KMS-11 (cell line): ENCODE data around the gene HINT2.

Source experiments
- H2AFZ ChIP-seq: fragments of 200-600 bp; sonication (generic); 2 replicates; pipeline ENCODE4 v1.6.1; 2016; ENCODE audit warnings: antibody characterized with exemption, mixed run types, low read depth
- H3K27ac ChIP-seq: fragments of 200-600 bp; sonication (generic); 2 replicates; pipeline ENCODE4 v1.6.1; 2016; ENCODE audit warnings: mild to moderate bottlenecking, mixed run types
- H3K27me3 ChIP-seq: fragments of 200-600 bp; sonication (generic); 2 replicates; pipeline ENCODE4 v1.6.1; 2017; ENCODE audit warnings: mild to moderate bottlenecking, low read depth, mixed run types, moderate library complexity; ENCODE audit not compliant: insufficient read depth
- H3K36me3 ChIP-seq: fragments of 200-600 bp; sonication (generic); 2 replicates; pipeline ENCODE4 v1.6.1; 2017; ENCODE audit warnings: mild to moderate bottlenecking, mixed run types; ENCODE audit not compliant: insufficient read depth
- H3K4me1 ChIP-seq: fragments of 200-600 bp; sonication (generic); 2 replicates; pipeline ENCODE4 v1.6.1; 2016; ENCODE audit warnings: mild to moderate bottlenecking, low read depth, mixed run types; ENCODE audit not compliant: poor library complexity, severe bottlenecking
- H3K4me2 ChIP-seq: fragments of 200-600 bp; sonication (generic); 2 replicates; pipeline ENCODE4 v1.7.0; 2016; ENCODE audit warnings: mild to moderate bottlenecking, mixed run types
- H3K4me3 ChIP-seq: fragments of 200-600 bp; sonication (generic); IDR thresholded peaks from 2 replicates; pipeline ENCODE4 v1.6.1; 2017; ENCODE audit warnings: low read depth, low read length, mixed read lengths; ENCODE audit not compliant: insufficient read depth
- H3K79me2 ChIP-seq: fragments of 200-600 bp; sonication (generic); 2 replicates; pipeline ENCODE4 v1.6.1; 2016; ENCODE audit warnings: low read depth, mixed run types; ENCODE audit not compliant: insufficient read depth
- H3K9ac ChIP-seq: fragments of 200-600 bp; sonication (generic); 2 replicates; pipeline ENCODE4 v1.6.1; 2016; ENCODE audit warnings: mild to moderate bottlenecking, mixed run types
- H4K20me1 ChIP-seq: fragments of 200-600 bp; sonication (generic); 2 replicates; pipeline ENCODE4 v1.6.1; 2016; ENCODE audit warnings: mild to moderate bottlenecking, mixed run types; ENCODE audit not compliant: insufficient read depth
- TF ChIP-seq, protein P1 (sequence below): fragments of 200-600 bp; sonication (generic); conservative IDR thresholded peaks from 2 replicates; pipeline ENCODE4 v1.6.1; 2017; ENCODE audit warnings: low read depth, mild to moderate bottlenecking, antibody characterized with exemption, low read length, moderate library complexity, mixed read lengths

The HINT2 gene

DNA sequence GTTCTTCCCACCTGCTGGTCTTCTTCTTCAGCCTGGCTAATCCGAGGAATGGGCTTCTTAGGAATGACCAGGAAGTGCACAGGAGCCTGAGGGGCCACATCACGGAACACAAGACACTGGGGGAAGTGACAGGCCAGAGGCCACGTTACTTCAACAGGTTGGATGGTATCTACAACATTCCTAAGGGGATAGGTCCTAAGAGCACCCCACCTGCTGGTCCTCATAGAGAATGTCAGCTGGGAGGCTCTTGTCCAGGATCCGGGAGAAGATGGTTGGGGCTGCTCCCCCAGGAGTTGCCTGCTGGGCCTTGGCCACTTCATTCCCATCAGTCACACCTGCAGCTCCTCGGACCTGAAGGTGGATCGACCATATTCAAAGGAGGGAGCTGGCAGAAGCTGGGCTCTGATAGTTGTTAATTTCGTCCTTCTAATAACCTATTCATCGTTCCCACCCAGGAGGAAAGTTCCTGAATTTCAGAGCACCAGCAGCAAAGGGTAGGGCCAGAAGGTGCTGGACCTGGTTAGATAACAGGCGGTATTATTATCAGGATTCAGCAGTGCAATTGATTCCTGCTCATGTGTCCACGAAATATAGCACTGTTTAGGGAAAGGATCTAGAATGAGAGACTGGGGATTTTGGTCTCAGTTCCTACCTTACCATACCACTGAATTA, 1.3 kb downstream of the HINT2 start:
- Histone ChIP-seq H3K27ac (peak overlapping the region; percentile 86), H3K79me2 (no peaks in the 10 kb centered on the region), H3K4me1 (peaks cover 35% of the 10 kb centered on the region), H3K4me3 (no peak overlapping the region), H3K27me3 (no peaks in the 10 kb centered on the region; the same call in 1 of the 2 replicates), H3K36me3 (no peaks in the 10 kb centered on the region), H3K4me2 (peak overlapping the region; percentile 96), H2AFZ (no peak overlapping the region), H4K20me1 (no peaks in the 10 kb centered on the region), H3K9ac (no peak overlapping the region)
- TF ChIP-seq, protein P1, sequence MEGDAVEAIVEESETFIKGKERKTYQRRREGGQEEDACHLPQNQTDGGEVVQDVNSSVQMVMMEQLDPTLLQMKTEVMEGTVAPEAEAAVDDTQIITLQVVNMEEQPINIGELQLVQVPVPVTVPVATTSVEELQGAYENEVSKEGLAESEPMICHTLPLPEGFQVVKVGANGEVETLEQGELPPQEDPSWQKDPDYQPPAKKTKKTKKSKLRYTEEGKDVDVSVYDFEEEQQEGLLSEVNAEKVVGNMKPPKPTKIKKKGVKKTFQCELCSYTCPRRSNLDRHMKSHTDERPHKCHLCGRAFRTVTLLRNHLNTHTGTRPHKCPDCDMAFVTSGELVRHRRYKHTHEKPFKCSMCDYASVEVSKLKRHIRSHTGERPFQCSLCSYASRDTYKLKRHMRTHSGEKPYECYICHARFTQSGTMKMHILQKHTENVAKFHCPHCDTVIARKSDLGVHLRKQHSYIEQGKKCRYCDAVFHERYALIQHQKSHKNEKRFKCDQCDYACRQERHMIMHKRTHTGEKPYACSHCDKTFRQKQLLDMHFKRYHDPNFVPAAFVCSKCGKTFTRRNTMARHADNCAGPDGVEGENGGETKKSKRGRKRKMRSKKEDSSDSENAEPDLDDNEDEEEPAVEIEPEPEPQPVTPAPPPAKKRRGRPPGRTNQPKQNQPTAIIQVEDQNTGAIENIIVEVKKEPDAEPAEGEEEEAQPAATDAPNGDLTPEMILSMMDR: peak; percentile 23; the same call in 1 of the 2 replicates

GRCh38 chr9:35812025-35812602, 2.7 kb downstream of the HINT2 start, which contains the start of gene SPAG8:
Gene SPAG8 (minus strand): TSS chr9:35812262. CDS start chr9:35812147, 115 bp downstream.
- Histone ChIP-seq H3K4me1 (peaks cover 35% of the 10 kb centered on the region), H3K4me3 (no peak within 1 kb of the TSS), H3K27ac (peak within 1 kb of the TSS; percentile 65), H2AFZ (peak within 1 kb of the TSS; percentile 72), H3K9ac (peak within 1 kb of the TSS; percentile 23), H3K36me3 (no peaks in the 10 kb centered on the region), H3K79me2 (no peaks in the 10 kb centered on the region), H3K27me3 (no peaks in the 10 kb centered on the region), H3K4me2 (peak within 1 kb of the TSS; percentile 96), H4K20me1 (no peaks in the 10 kb centered on the region)
- TF ChIP-seq, protein P1: no peak

- H3K27ac ChIP-seq: peak overlapping the region; percentile 65
- H3K4me3 ChIP-seq: no peak overlapping the region
- TF ChIP-seq, protein P1: no peak
- H2AFZ ChIP-seq: peak overlapping the region; percentile 72; the same call in 1 of the 2 replicates
- peak overlapping the region; percentile 96 for H3K4me2 ChIP-seq
- peaks cover 35% of the 10 kb centered on the region for H3K4me1 ChIP-seq
- H3K9ac ChIP-seq: peak overlapping the region; percentile 23
- H4K20me1 ChIP-seq: no peaks in the 10 kb centered on the region
- no peaks in the 10 kb centered on the region for H3K27me3 ChIP-seq
- no peaks in the 10 kb centered on the region for H3K36me3 ChIP-seq
- no peaks in the 10 kb centered on the region for H3K79me2 ChIP-seq
Measured at GRCh38 chr9:35811381-35812024, 3.3 kb downstream of the HINT2 start.

DNA sequence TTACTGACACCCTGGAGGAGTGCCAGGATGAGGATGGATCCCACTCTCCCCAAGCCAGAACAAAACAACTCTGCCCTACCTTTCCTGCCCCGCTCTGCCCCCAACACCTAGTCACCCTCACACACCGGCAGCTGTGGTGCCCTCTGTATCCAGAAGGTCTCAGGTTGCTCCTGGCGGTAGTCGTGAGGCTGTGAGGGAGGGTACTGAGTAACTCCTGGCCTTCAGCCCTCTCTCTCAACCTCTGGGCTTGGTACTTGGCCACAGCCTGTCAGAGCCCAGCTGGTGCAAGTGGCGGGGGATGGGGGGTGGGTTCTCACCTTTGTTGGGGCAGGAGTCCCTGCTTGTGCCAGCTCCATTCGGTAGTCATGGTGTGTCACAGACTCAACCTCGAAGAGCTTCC, 4.7 kb downstream of the HINT2 start:
- no peak overlapping the region for H3K9ac ChIP-seq
- H3K36me3 ChIP-seq: no peaks in the 10 kb centered on the region
- H3K27me3 ChIP-seq: no peaks in the 10 kb centered on the region
- H3K4me3 ChIP-seq: no peak overlapping the region
- no peak overlapping the region for H2AFZ ChIP-seq
- no peaks in the 10 kb centered on the region for H3K79me2 ChIP-seq
- peaks cover 35% of the 10 kb centered on the region for H3K4me1 ChIP-seq
- H3K27ac ChIP-seq: no peak overlapping the region
- H4K20me1 ChIP-seq: no peaks in the 10 kb centered on the region
- no peak overlapping the region for H3K4me2 ChIP-seq
- TF ChIP-seq, protein P1: no peak
